K562 (cell line): ENCODE results near the gene CACNG1. TPM values are rescaled to one million over a fixed set of nuclear protein-coding genes. Genes with fewer than 3 reads are reported as not detected.

Experiments used
- ATAC-seq: fragments of 200-7000 bp; cut with Tn5 transposase; 3 replicates; pipeline ENCODE4 v1.9.1; 2020; ENCODE audit warnings: moderate library complexity
- BruUV-seq: library from RNA; stranded (reverse); fragments of 400-500 nt; replicated peaks from 2 replicates; lab custom pipeline; 2021; lab: Mats Ljungman, UMichigan
- CTCF ChIA-PET: fragments of 300-600 bp; formaldehyde crosslinking; extraction: SDS; loops from one replicate; lab custom pipeline; 2021; ENCODE audit warnings: low intra/inter-chr PET ratio; lab: Yijun Ruan, JAX
- POLR2A ChIA-PET: fragments of 300-600, 350-650 bp; sonication (Branson Sonifier 250); formaldehyde crosslinking; extraction: SDS; loops from one replicate; lab custom pipeline; 2021; ENCODE audit warnings: antibody characterized with exemption, inconsistent platforms; lab: Yijun Ruan, JAX
- DNase-seq, 4 experiments: peaks; one replicate each; pipeline versions ENCODE4 v3.0.0 to v3.0.0-alpha.2; 2011 to 2018; ENCODE audit warnings: low spot score in 3 of 4, mixed read lengths in 3 of 4; ENCODE audit errors: extremely low read depth in 1 of 4
- FAIRE-seq: peaks from 2 replicates; lab custom pipeline; 2011; peaks lifted over from hg19 to GRCh38; lab: Jason Lieb, UNC
- H2AFZ ChIP-seq: 2 replicates; pipeline ENCODE4 v1.6.0; 2011; ENCODE audit warnings: low read depth, low read length, control low read depth, inconsistent platforms
- H3K27ac ChIP-seq: fragments of 200-600 bp; 3 replicates; pipeline ENCODE4 v1.8.0; 2011; ENCODE audit warnings: low read depth, mild to moderate bottlenecking, control low read depth, inconsistent platforms, low read length, moderate library complexity, mixed read lengths; ENCODE audit errors: extremely low read depth
- H3K27me3 ChIP-seq, 2 experiments: fragments of 300-600 bp in 1 of 2; 2 replicates in 1 of 2; 3 replicates in 1 of 2; pipeline versions ENCODE4 v1.6.0 to v1.8.0; 2011; ENCODE audit warnings: inconsistent platforms in 2 of 2, low read length in 2 of 2, mild to moderate bottlenecking in 1 of 2, mixed read lengths in 1 of 2, moderate library complexity in 1 of 2; ENCODE audit not compliant: control insufficient read depth in 2 of 2, insufficient read depth in 2 of 2
- H3K36me3 ChIP-seq: fragments of 300-600 bp; 3 replicates; pipeline ENCODE4 v1.8.0; 2011; ENCODE audit warnings: mild to moderate bottlenecking, low read length, inconsistent platforms; ENCODE audit not compliant: control insufficient read depth, insufficient read depth
- H3K4me1 ChIP-seq, 2 experiments: fragments of 200-600 bp in 1 of 2; replicated peaks in 1 of 2; 2 replicates in 1 of 2; 3 replicates in 1 of 2; pipeline versions ENCODE4 v1.5.1 to v1.8.0; 2011; ENCODE audit warnings: inconsistent platforms in 2 of 2, low read length in 2 of 2, mild to moderate bottlenecking in 1 of 2, mixed read lengths in 1 of 2, moderate library complexity in 1 of 2; ENCODE audit not compliant: control insufficient read depth in 2 of 2, insufficient read depth in 2 of 2
- H3K4me2 ChIP-seq: 2 replicates; pipeline ENCODE4 v1.6.1; 2011; ENCODE audit warnings: low read length, control low read depth, inconsistent platforms, mixed read lengths; ENCODE audit not compliant: insufficient read depth
- H3K4me3 ChIP-seq: fragments of 200-600 bp; sonication (generic), shearing (Covaris generic); 2 replicates; pipeline ENCODE4 v1.5.1; 2016; ENCODE audit warnings: control low read depth, inconsistent platforms
- H3K79me2 ChIP-seq: fragments of 200-600 bp; 3 replicates; pipeline ENCODE4 v1.8.0; 2011; ENCODE audit warnings: low read length, inconsistent platforms; ENCODE audit not compliant: control insufficient read depth, insufficient read depth
- H3K9ac ChIP-seq, 2 experiments: 2 replicates each; pipeline versions ENCODE4 v1.6.0 to v1.6.1; 2011; ENCODE audit warnings: low read depth in 2 of 2, low read length in 2 of 2, control low read depth in 1 of 2, inconsistent platforms in 1 of 2, mild to moderate bottlenecking in 1 of 2, mixed read lengths in 1 of 2; ENCODE audit not compliant: insufficient read depth in 1 of 2
- H3K9me1 ChIP-seq: one replicate; pipeline ENCODE4 v1.6.0; 2011; ENCODE audit warnings: inconsistent platforms, mild to moderate bottlenecking, low read length, moderate library complexity; ENCODE audit not compliant: control insufficient read depth, insufficient read depth
- H3K9me3 ChIP-seq: replicated peaks from 2 replicates; pipeline ENCODE4 v1.5.1; 2011; ENCODE audit warnings: low read depth, low read length, inconsistent platforms; ENCODE audit not compliant: control insufficient read depth, insufficient read depth
- H4K20me1 ChIP-seq: replicated peaks from 2 replicates; pipeline ENCODE4 v1.6.1; 2011; ENCODE audit warnings: low read length, inconsistent platforms, mixed read lengths; ENCODE audit not compliant: control insufficient read depth, insufficient read depth
- HDGF ChIP-seq: fragments of 450-650 bp; IDR thresholded peaks from 2 replicates; pipeline ENCODE4 v1.6.1; 2016
- HSF4 ChIP-seq: fragments of 250-450 bp; sonication (Bioruptor Pico); IDR thresholded peaks from 2 replicates; pipeline ENCODE4 v2.1.2; 2022; ENCODE audit warnings: mild to moderate bottlenecking, moderate library complexity, borderline replicate concordance
- NONO ChIP-seq, 2 experiments: fragments of 200-400 bp in 1 of 2; fragments of 450-650 bp in 1 of 2; formaldehyde crosslinking in 1 of 2; IDR thresholded peaks; 2 replicates each; pipeline ENCODE4 v1.6.1; 2017; ENCODE audit warnings: low read depth in 2 of 2, mild to moderate bottlenecking in 2 of 2, moderate library complexity in 2 of 2, low read length in 1 of 2
- NR2C2 ChIP-seq, 2 experiments: fragments of 200-800 bp in 1 of 2; sonication (Bioruptor generic) in 1 of 2; sonication (generic) in 1 of 2; formaldehyde crosslinking in 1 of 2; IDR thresholded peaks; 2 replicates each; pipeline versions ENCODE4 v1.6.1 to v1.8.0; 2016 to 2022; ENCODE audit warnings: mild to moderate bottlenecking in 1 of 2, missing compliant biosample characterization in 1 of 2, missing genetic modification characterization in 1 of 2, missing genetic modification reagents in 1 of 2
- RHOXF2B ChIP-seq: fragments of 250-450 bp; sonication (Bioruptor Pico); conservative IDR thresholded peaks from 2 replicates; pipeline ENCODE4 v1.5.1; 2021
- ZBTB12 ChIP-seq: fragments of 250-450 bp; sonication (Bioruptor Pico); IDR thresholded peaks from 2 replicates; pipeline ENCODE4 v1.4.0; 2020
- WGBS: fragments of 100-300 bp; shearing (Covaris generic); methylation state at CpG from one replicate; pipeline ENCODE4 v1.1.6; 2016; ENCODE audit warnings: low coverage, mixed read lengths; ENCODE audit not compliant: insufficient coverage; ENCODE audit errors: missing lambda C conversion rate; 5-methylcytosine and 5-hydroxymethylcytosine counted together
- in situ Hi-C: fragments of 300-500 bp; cut with MboI; formaldehyde crosslinking; loops from 4 replicates; pipeline ENCODE4 v1.15.0; 2018; ENCODE audit warnings: inconsistent platforms, mixed read lengths
- intact Hi-C: fragments of 100-400 bp; cut with micrococcal nuclease; formaldehyde crosslinking; loops from 2 replicates; pipeline ENCODE4 v1.14.2; 2022
- polyA plus RNA-seq, 8 experiments: library from polyadenylated mRNA; depleted of rRNA in 4 of 8; stranded (reverse) in 5 of 8; unstranded in 3 of 8; fragments of >200 nt; fragmentation: Nextera tagmentation in 2 of 8; fragmentation: Illumina TruSeq in 1 of 8; extraction: Ambion mirVana in 2 of 8; extraction: Trizol in 1 of 8; gene quantifications; 2 replicates each; pipeline versions ENCODE4 v1.2.1 to v1.2.3, GENCODE V29; 2011 to 2014; ENCODE audit warnings: inconsistent platforms in 1 of 8, missing spikeins in 1 of 8
- total RNA-seq, 7 experiments: library from RNA; depleted of rRNA in 6 of 7; stranded (reverse); fragments of >200 nt in 6 of 7; fragmentation: Illumina TruSeq in 2 of 7; extraction: Trizol in 2 of 7; gene quantifications; 2 replicates each; pipeline versions ENCODE4 v1.2.1 to v1.2.3, GENCODE V29; 2011 to 2021; ENCODE audit warnings: low replicate concordance in 1 of 7

CACNG1 gene
- total and polyA plus RNA-seq, 9 of the 15 experiments (the other 6 are each of a cell fraction or from before 2014, with no cell fraction given) = not detected

- POLR2A ChIA-PET = interaction anchor here (0.7 to 1.3 kb wide), 5 partner anchors 9 to 171 kb away, joined by 3 read pairs; partner anchors contain the start of gene CACNG1
- Histone ChIP-seq H4K20me1 (peaks cover 8% of the 10 kb centered on the region; the same call in 1 of the 2 replicates), H3K79me2 (no peaks in the 10 kb centered on the region), H3K9me3 (no peaks in the 10 kb centered on the region), H2AFZ (no peak overlapping the region), H3K4me1 (no peaks in the 10 kb centered on the region; a peak in 1 of 5 replicates), H3K9ac (no peak overlapping the region), H3K4me2 (no peak overlapping the region), H3K27me3 (no peaks in the 10 kb centered on the region), H3K9me1 (no peaks in the 10 kb centered on the region), H3K4me3 (no peak overlapping the region), H3K36me3 (no peaks in the 10 kb centered on the region), H3K27ac (no peak overlapping the region)
- DNase-seq (no peak), FAIRE-seq (no peak), ATAC-seq (no peak; the same call in 2 of the 3 replicates)
- WGBS = 5% methylated on average over 3 of the region's 3 CpGs
- in situ Hi-C loops = no loop called here
- CTCF ChIA-PET = no interaction called here
- intact Hi-C loops = no loop called here
- TF ChIP-seq RHOXF2B (CRISPR knock-in tag) (no peak), HSF4 (CRISPR knock-in tag) (no peak), ZBTB12 (CRISPR knock-in tag) (no peak), HDGF (no peak), NONO (IDR thresholded peaks at IDR 0.05; ENCODE audit: low read depth in 2 of 2, low read length in 1 of 2) (no peak), NR2C2 (CRISPR knock-in tag; IDR thresholded peaks at IDR 0.05) (no peak), NR2C2 (tag; IDR thresholded peaks at IDR 0.05) (no peak)
- no TSS peak for BruUV-seq
These were observed 24.6 kb downstream of the CACNG1 start for GRCh38 chr17:67068999-67069398.
